Hippocampal formation (tissue), 2 donors: Measurements from ENCODE around the gene GTF2H2C.
"Not testable (repeated sequence)": the region's sequence is repeated elsewhere in the genome, so short reads cannot be mapped to it uniquely, and the experiment has no call there.

Experiments
- DNase-seq, 2 donors: peaks; one replicate each; lab custom pipeline; 2025; lab: John Stamatoyannopoulos, UW

Gene GTF2H2C

DNA sequence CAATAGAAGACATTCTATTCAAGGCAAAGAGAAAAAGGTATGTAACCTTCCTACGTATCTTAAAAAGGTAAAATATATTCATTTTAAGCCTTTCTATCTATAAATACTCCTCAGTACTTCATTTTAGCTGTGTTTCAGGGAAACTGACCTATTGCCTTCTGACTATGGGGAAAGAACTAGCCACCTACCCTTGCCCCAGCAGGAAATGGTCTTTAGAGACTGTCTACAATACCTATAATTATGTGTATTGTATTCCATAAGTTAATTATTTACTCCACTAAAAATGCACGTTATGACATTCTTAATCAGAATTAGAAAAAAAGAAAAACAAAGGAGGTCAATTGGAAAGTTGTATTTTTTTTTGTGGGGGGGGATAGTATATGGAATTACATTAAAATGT is 6.2 kb downstream of the GTF2H2C start:
- not testable (repeated sequence) for DNase-seq

DNA sequence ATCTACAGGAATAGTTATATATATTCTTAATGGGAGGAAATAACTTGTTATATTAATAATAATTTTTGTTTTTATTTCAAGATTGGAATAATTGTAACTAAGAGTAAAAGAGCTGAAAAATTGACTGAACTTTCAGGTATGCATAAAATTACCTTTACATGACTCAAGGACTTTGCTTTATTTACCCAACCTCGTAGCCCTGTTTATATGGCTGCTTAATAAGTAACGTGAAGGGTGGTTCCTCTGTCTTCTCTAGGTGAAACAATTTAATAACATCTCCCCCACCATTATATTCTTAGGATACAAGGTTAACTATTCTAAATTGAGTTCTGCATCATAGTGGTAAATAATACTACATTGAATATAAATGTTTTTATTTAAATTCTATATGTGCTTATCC is 8.1 kb downstream of the GTF2H2C start:
- not testable (repeated sequence) for DNase-seq

DNA sequence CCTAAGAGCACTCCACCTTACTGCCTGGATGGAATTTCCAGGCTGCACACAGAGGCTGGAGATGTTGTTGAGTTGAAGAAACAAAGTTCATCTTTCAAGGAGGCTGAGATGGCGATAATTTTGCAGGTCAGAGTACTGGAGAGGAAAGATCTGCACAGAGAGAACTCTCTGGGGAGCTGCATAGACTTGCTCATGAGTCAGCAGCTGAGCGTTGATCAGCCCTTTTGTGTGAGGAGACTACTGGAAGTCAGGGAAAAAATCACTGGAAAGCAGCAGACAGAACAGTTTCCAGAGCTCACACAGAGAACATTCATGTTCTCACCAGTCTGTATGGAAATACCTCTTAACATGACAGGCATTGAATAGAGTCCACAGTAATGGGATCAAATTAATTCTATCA is 23.4 kb downstream of the GTF2H2C start:
- not testable (repeated sequence) for DNase-seq

DNA sequence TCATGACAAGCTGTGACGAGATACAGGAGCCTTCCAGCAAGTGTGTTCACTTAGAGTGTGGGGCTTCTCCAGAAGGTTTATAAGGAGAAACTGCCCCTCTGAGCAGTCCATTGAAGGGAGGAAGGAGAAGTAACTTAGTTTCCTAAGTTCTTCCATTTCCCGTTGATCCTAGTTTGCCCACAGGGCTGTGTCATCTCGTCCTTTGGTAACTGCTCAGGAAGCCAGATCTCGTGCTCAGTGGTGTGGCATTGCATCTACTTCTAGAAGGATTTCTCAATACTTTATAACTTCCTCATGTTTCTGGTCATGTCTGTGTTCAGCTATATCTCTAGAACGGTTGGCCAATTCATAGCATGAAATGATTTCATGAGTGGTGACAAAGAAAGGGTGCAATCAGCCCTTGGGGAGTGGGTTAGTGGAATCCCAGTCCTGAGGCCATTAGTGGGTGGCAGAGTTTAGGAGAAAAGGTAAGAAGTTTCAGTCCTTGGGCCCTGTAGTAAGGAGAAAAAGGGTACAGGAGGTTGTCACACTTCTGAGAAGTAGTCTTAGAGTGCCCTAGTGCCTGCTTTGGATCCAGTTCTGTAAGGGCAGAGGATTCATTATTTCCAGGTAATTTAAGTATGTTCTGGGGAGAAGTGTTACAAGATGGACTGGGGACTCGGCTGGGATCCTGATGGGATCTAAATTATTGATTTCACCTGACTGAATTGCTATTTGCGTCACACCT is 36.3 kb downstream of the GTF2H2C start:
- not testable (repeated sequence) for DNase-seq

DNA sequence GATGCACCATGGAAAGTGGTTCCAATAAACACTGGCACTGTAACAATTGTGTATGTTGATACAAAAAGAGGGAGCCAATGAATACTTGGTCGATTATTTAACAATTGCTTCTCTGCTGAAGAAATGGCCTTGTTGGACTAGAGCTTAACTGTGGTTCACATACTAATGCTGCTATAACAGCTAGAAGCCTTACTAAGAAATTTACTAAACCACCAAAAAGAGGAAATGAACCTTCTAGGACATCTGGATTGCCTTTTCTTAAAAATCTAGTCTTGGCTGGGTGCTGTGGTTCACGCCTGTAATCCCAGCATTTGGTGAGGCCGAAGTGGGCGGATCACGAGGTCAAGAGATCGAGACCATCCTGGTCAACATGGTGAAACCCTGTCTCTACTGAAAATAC is 42.0 kb downstream of the GTF2H2C start:
- not testable (repeated sequence) for DNase-seq

DNA sequence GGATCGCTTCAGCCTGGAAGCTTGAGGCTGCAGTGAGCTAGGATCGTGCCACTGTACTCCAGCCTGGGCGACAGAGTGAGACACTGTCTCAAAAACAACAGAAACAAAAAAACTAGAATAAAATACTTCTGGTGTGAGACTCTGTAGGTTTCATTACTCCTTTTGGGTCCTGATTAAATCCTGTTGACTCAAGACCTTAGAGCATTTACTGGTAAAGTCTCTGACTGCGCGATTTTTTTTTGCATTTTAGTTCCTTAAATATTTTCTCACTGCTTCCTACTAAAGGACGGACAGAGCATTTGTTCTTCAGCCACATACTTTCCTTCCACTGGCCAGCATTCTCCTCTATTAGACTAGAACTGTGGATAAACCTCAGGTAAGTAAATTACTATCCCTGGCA is 46.8 kb downstream of the GTF2H2C start:
- not testable (repeated sequence) for DNase-seq

DNA sequence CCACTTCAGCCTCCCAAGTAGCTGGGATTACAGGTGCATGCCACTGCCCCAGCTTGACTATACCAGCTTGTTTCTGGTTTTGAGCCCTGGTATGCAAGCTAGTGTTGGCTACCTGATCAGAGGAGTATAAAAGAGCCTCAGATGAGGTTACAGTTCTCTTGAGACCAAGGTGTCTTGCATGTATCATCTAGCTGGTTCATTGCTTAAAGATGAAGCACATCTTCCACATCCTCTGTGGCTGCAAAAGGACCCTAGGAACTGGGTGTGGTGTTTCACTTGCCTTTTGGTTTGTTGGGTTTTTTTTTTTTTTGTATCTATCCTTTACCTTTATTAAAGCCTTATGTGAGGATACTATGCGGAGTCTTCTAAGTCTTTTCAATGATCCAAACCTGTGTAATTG is 47.8 kb downstream of the GTF2H2C start:
- DNase-seq, result not testable (repeated sequence)

DNA sequence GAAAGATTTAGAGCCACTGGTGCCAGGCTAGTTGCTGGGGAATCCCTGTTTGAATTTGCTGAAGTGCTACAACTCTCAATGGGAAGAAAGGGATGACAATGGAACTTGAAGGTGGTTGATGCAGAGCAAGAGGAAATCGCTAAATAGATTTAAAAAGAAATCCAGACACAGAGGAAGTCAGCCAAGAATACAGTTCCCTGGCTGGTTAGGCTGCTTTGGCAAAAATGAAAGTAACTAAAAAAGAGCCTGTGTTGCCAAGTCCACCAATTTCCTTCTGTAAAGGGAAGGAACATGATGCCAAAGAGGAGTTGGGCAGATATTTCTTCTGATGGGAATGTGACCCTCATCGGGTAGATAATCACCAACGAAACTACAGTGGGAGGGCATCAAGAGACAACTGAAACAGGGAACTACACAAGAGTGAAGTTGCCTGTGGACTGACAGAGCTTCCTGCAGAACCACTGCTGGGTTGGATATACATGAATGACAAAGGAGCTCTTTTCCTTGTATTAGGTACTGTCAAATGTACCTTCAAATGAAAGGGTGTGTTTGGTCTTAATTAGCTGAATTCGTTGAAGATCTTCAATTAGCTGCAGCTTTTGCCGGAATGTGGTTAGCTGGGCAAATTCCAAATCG is 49.0 kb downstream of the GTF2H2C start:
- not testable (repeated sequence) for DNase-seq

DNA sequence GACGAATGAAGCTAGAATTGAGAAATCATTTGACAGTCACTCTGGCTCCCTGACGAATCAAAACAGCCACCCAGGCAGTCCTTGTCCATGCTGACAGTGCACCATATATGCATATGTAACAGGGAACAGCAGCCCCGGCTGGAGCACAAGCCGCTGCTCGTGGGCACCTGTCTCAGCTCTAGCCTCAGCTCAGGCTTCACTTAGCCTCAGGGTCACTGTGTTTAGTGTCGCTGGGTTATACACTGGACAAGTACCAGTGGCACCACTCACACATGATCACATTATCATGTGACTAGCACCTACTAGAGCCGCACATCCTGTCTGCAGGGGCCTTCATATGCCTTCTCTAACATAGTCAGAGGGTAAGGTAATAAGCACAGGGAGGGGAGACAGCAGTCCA is 54.9 kb downstream of the GTF2H2C start:
- not testable (repeated sequence) for DNase-seq

DNA sequence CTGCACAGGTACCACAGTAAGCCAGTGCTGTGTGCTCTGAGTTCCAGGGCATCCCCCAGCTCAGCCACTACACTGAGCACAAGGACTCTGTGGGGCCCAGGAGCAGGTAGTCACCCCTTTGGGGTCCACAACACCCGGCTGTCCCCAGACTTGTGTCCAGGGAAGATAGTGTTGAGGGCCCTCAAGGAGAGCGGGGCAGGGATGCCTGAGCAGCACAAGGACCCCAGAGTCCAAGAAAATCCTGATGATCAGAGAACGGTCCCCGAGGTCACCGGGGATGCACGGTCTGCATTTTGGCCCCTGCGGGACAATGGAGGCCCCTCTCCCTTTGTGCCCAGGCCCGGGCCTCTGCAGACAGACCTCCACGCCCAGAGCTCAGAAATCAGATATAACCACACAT is 71.9 kb downstream of the GTF2H2C start:
- not testable (repeated sequence) for DNase-seq
